Hepatocyte (in vitro differentiated cells): ENCODE measurements around the gene PRAMEF20.

Experiments
- EZH2 ChIP-seq: fragments of 200-600 bp; sonication (generic); IDR thresholded peaks from 2 replicates; pipeline ENCODE4 v1.6.1; 2016; ENCODE audit warnings: antibody characterized with exemption, mild to moderate bottlenecking, borderline replicate concordance
- EZH2phosphoT487 ChIP-seq: fragments of 200-600 bp; sonication (generic); IDR thresholded peaks from one replicate; pipeline ENCODE4 v1.6.1; 2018; ENCODE audit warnings: antibody characterized with exemption, mild to moderate bottlenecking, low read depth, moderate library complexity; ENCODE audit not compliant: unreplicated experiment, severe bottlenecking
- TF ChIP-seq, protein P1 (sequence below): fragments of 200-600 bp; sonication (generic); IDR thresholded peaks from 2 replicates; pipeline ENCODE4 v1.5.1; 2016; ENCODE audit warnings: antibody characterized with exemption, mild to moderate bottlenecking; ENCODE audit not compliant: poor library complexity

- TF ChIP-seq, protein P1, sequence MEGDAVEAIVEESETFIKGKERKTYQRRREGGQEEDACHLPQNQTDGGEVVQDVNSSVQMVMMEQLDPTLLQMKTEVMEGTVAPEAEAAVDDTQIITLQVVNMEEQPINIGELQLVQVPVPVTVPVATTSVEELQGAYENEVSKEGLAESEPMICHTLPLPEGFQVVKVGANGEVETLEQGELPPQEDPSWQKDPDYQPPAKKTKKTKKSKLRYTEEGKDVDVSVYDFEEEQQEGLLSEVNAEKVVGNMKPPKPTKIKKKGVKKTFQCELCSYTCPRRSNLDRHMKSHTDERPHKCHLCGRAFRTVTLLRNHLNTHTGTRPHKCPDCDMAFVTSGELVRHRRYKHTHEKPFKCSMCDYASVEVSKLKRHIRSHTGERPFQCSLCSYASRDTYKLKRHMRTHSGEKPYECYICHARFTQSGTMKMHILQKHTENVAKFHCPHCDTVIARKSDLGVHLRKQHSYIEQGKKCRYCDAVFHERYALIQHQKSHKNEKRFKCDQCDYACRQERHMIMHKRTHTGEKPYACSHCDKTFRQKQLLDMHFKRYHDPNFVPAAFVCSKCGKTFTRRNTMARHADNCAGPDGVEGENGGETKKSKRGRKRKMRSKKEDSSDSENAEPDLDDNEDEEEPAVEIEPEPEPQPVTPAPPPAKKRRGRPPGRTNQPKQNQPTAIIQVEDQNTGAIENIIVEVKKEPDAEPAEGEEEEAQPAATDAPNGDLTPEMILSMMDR, result no peak
- TF ChIP-seq EZH2 (no peak), EZH2phosphoT487 (no peak)
Measured at GRCh38 chr1:13461977-13462376, 51.7 kb downstream of the PRAMEF20 start.
